DMS53 (cell line): Measurements from ENCODE around the gene EIF4H.
"Not testable (repeated sequence)": the region's sequence is repeated elsewhere in the genome, so short reads cannot be mapped to it uniquely, and the experiment has no call there.

Source experiments
- DNase-seq: peaks from one replicate; lab custom pipeline; 2025; lab: John Stamatoyannopoulos, UW

Gene EIF4H

GRCh38 chr7:74199551-74200355 is 25.6 kb downstream of the EIF4H start:
- DNase-seq: peak; percentile 30

- DNase-seq: peak; percentile 63
Measured at GRCh38 chr7:74202841-74203556, 28.8 kb downstream of the EIF4H start.

- no peak for DNase-seq
Measured at GRCh38 chr7:74203956-74204618, 29.9 kb downstream of the EIF4H start.

- not testable (repeated sequence) for DNase-seq
Measured at GRCh38 chr7:74206052-74206451, 31.9 kb downstream of the EIF4H start.

- DNase-seq: peak; percentile 92
Measured at GRCh38 chr7:74206589-74207120, 32.5 kb downstream of the EIF4H start.

GRCh38 chr7:74207586-74207985 is 33.4 kb downstream of the EIF4H start:
- no peak for DNase-seq

- not testable (repeated sequence) for DNase-seq
Measured at GRCh38 chr7:74208241-74208640, 34.1 kb downstream of the EIF4H start.

GRCh38 chr7:74212661-74213060 is 38.5 kb downstream of the EIF4H start:
- no peak for DNase-seq

GRCh38 chr7:74214816-74215630 is 40.9 kb downstream of the EIF4H start:
- no peak for DNase-seq

GRCh38 chr7:74215921-74216320 is 41.8 kb downstream of the EIF4H start:
- no peak for DNase-seq

- DNase-seq: no peak
Measured at GRCh38 chr7:74216361-74216761, 42.2 kb downstream of the EIF4H start.

- no peak for DNase-seq
Measured at GRCh38 chr7:74217455-74218342, 43.5 kb downstream of the EIF4H start.

GRCh38 chr7:74218343-74218698 is 44.2 kb downstream of the EIF4H start:
- DNase-seq: no peak

GRCh38 chr7:74219416-74219815 is 45.3 kb downstream of the EIF4H start:
- DNase-seq: no peak

GRCh38 chr7:74220229-74220628 is 46.1 kb downstream of the EIF4H start:
- DNase-seq: peak; percentile 62

GRCh38 chr7:74221713-74222112 is 47.6 kb downstream of the EIF4H start:
- DNase-seq: no peak

- no peak for DNase-seq
Measured at GRCh38 chr7:74222851-74223710, 48.9 kb downstream of the EIF4H start.

- DNase-seq: peak; percentile 62
Measured at GRCh38 chr7:74223711-74224510, 49.8 kb downstream of the EIF4H start.

- no peak for DNase-seq
Measured at GRCh38 chr7:74224511-74224832, 50.3 kb downstream of the EIF4H start.
